NT2/D1 (cell line): ENCODE data around the gene SPRYD3.

Experiments used
- SUZ12 ChIP-seq: IDR thresholded peaks from 2 replicates; pipeline ENCODE4 v1.6.1; 2011; ENCODE audit not compliant: insufficient read length, insufficient read depth; ENCODE audit errors: extremely low read depth
- YY1 ChIP-seq: IDR thresholded peaks from 2 replicates; pipeline ENCODE4 v1.6.1; 2011; ENCODE audit not compliant: insufficient read length, insufficient read depth

GRCh38 chr12:53053218-53054111, 25.7 kb downstream of the SPRYD3 start:
- TF ChIP-seq SUZ12 (no peak), YY1 (no peak)
